ENCODE results near the gene CAPZB. TPM values are rescaled to one million over a fixed set of nuclear protein-coding genes. Genes with fewer than 3 reads are reported as not detected.

Gene CAPZB
- total RNA-seq, 1 experiment from 2014 or later: 348 TPM

GRCh38 chr1:19359357-19359756, 126.0 kb downstream of the CAPZB start:
- Histone ChIP-seq H3K27me3 (ENCODE audit: insufficient read depth, low read length) (no peaks in the 10 kb centered on the region), H3K14ac (ENCODE audit: insufficient read depth, low read length) (no peak overlapping the region), H2BK15ac (ENCODE audit: low read depth, low read length) (no peak overlapping the region), H3K23ac (ENCODE audit: insufficient read length, low read depth, low read length) (no peak overlapping the region), H3K18ac (ENCODE audit: insufficient read length, low read depth, low read length) (no peak overlapping the region), H3K4me2 (ENCODE audit: insufficient read depth, insufficient read length, low read length) (no peak overlapping the region), H4K5ac (ENCODE audit: insufficient read length, low read depth, low read length) (no peak overlapping the region), H2BK120ac (ENCODE audit: low read depth, low read length, poor library complexity, severe bottlenecking) (no peak overlapping the region), H2BK12ac (ENCODE audit: insufficient read length, low read depth, low read length) (no peak overlapping the region), H3K79me1 (ENCODE audit: insufficient read depth, low read depth, low read length, poor library complexity, severe bottlenecking) (peaks cover 4% of the 10 kb centered on the region), H2AK5ac (ENCODE audit: insufficient read length, low read length) (no peak overlapping the region), H3T11ph (ENCODE audit: low read length) (no peak overlapping the region), H3K56ac (ENCODE audit: insufficient read length, low read depth, low read length) (no peak overlapping the region), H2AFZ (ENCODE audit: low read length) (no peak overlapping the region), H3K9me3 (ENCODE audit: control insufficient read depth, low read depth, low read length) (no peaks in the 10 kb centered on the region), H4K91ac (ENCODE audit: insufficient read length, low read depth, low read length) (no peak overlapping the region), H2BK20ac (ENCODE audit: low read depth, low read length, poor library complexity, severe bottlenecking) (no peak overlapping the region), H4K20me1 (ENCODE audit: control insufficient read depth, insufficient read depth, insufficient read length) (no peaks in the 10 kb centered on the region), H3K4ac (ENCODE audit: low read depth, low read length) (no peak overlapping the region), H4K8ac (replicated peaks; ENCODE audit: insufficient read length, low read depth, low read length) (no peak overlapping the region), H3K79me2 (ENCODE audit: insufficient read depth, low read length) (peaks cover 5% of the 10 kb centered on the region; the same call in 1 of the 2 replicates), H3K23me2 (ENCODE audit: insufficient read length, low read depth, low read length, poor library complexity, severe bottlenecking) (no peaks in the 10 kb centered on the region), H3K4me1 (ENCODE audit: insufficient read depth, low read length) (0 out of 2 replicates have a peak, but pooled peaks cover 3% of the 10 kb centered on the region), H3K9ac (ENCODE audit: extremely low read depth, insufficient read length, low read length) (no peak overlapping the region), H3K27ac (ENCODE audit: insufficient read length, low read depth, low read length) (no peak overlapping the region), H2BK5ac (ENCODE audit: insufficient read length, low read length) (no peak overlapping the region)
- peaks cover 1% of the 10 kb centered on the region; the same call in 1 of the 2 replicates for H3K27me3 Mint-ChIP-seq (ENCODE audit: low read depth)
- H3K4me1 Mint-ChIP-seq: peaks cover 20 to 24% of the 10 kb centered on the region in 2 experiments
- H3K4me3 Mint-ChIP-seq: no peak overlapping the region
- peaks cover 20 to 34% (median 32%) of the 10 kb centered on the region in 3 experiments for H3K36me3 Mint-ChIP-seq (ENCODE audit: insufficient read depth in 1 of 3, low read depth in 3 of 3)
- no peak overlapping the region for H3K27ac Mint-ChIP-seq
- TF ChIP-seq CTCF (conservative IDR thresholded peaks at IDR 0.05): no peak
- no CpG with 5 or more reads among the region's 11 CpGs for WGBS (ENCODE audit: extremely low coverage, insufficient read length, low lambda C conversion rate)
- DNase-seq: no peak
- no peaks in the 10 kb centered on the region for H3K9me3 Mint-ChIP-seq

All from H9 (cell line).